Measurements from ENCODE around the gene SHISA8.
"Not testable (repeated sequence)": the region's sequence is repeated elsewhere in the genome, so short reads cannot be mapped to it uniquely, and the experiment has no call there.

The SHISA8 gene

DNA sequence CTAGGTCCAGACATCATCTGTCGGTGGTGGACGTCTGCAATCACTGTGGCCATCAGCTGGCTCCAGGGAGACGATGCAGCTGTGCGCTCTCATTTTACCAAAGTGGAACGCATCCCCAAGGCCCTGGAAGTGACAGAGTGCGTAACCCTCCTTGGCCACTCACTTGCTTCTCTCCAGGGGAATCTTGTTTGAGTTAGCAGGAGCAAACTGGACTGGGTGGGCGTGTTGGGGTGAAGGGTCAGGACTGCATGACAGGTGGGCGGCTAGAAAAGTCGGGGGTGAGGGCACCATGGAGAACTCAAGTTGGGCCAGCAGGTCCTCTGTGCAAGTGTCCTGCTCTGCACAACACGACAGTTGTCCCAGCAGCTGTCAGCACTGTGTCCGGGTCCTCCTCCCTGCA lies 16.2 kb downstream of the SHISA8 start:
- DNase-seq, result no peak

DNA sequence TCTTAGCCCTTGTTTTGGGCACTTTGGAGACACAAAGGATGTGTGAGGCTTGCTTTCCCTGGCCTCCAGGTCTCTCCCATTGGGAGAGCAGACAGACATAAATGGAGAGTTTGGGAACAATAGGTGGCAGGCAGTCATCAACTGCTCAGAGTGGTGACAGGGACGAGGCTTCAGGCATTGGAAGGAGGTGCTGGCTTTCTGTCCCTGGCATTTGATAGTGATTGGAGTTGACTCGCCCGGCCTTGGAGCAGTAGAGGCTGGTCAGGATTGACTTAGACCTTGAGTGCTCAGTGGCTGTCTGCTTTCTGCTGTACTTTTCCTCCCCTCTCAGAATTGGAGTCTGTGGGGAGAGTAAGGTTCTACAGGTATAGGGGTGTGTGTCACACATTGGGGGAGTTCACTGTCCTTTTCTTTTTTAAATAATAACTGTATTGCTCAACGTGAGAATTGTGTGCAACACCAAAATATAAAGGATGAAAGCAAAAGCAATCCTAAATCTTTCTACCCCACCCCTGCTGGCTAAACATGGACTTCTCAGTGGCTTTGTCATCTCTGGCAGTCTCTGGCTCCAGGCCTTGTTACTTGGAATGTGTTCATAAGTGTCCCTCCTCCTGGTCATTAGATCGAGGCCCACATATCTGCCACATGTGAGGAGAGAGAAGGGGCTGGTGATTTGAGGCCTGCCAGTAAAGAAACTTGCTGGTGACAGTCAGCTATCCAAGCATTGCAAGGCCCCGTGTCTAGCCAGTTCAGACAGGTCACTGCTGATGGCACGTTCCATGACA lies 21.1 kb downstream of the SHISA8 start:
- DNase-seq, result no peak

DNA sequence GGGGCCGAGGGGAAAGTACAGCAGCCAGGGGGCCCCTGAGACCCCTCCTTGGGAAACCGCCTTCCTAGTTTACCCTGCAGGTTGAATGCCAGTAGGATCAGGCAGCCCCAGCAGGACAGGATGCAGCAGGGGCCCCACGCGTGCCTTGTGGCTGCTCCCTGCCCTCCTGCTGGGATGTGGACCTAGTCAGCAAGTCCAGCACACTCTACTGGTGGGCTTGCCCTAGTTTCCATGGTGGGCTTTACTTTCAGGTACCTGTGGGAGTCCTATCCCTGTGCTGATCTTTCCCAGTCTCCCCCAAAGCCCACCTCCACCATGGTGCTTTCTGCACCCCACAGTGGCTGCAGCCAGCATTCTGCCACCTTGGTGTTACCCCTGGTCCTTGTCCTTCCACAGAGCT lies 22.2 kb downstream of the SHISA8 start:
- DNase-seq, result no peak

DNA sequence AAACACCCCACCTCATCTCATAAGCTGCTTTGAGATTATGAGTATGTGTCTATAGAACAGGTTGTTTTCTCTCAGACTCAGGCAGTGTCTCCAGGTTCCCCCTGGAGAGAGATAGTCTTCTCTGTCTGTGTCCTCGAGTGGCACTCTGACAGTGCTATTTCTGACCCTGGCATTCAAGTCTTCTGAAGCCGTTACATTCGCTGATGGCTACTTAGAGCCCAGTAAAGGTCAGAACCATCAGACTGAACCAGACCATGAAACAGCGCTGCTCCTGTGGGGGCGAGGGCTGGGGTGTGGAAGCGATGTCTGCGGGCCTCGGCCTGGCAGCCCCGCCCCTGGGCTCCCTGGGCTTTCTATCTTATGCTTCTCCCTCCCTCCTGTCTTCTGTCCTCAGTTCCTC lies 23.5 kb downstream of the SHISA8 start:
- no peak for DNase-seq

DNA sequence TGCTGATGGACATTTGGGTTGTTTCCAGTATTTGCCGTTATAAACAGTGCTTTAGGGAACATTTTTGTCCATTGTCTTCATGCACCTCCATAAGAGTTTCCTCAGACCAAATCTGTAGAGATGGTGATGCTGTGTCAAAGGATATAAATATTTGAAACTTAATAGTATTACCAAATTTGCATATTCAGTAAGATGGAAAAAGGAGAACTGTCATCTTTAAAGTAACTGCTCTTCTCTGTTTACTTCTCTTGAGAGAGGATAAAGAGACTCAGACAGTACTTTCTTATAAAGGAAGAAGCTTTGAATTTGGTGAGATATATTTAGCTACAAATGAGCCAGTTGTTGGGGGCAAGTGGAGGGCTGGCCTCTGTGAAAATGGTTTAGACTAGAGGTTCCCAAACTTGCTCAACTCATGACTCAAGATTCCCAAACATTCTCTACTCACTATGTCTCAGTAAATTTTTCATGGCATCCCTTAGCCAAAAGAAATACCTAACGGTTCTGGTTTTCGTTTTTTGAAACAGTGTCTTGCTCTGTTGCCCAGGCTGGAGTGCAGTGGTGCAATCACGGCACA lies 26.2 kb downstream of the SHISA8 start:
- DNase-seq, result no peak

DNA sequence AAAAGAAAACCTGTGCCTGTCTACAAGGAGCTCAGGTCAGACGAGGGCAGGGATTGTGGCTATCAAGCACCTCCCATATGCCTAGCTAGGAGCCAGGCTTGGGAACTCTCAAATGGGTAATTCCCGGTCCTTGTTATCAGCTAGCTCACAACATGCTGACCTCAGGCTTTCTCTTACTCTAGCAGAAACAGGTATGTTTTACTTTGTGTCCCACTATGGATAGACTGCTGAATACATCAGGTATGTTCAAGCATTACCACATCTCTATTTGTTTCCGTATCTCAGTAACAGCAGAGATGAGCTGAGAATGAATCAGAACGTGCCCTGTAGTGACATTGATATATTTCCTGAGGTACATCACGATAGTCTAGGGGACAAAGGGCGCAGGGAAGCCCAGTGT lies 29.4 kb downstream of the SHISA8 start:
- no peak for DNase-seq

DNA sequence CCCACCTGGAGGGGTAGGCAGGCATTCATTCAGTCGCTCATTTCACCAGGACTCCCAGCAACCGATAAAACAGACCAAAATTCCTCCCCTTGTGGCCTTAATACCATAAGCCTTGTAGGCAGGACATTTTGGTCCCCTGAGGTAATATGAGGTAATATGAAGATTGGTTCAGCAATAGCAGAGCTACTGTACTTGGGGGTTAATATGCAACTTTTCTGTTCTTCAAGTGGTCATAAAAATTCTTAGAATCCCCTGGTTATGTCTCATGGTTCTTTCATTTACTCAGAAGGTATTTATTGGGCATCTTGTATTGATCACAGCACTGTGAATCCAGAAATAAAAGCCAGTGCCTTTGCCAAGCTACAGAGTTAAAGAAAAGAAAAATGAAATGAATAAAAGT lies 29.8 kb downstream of the SHISA8 start:
- no peak for DNase-seq

DNA sequence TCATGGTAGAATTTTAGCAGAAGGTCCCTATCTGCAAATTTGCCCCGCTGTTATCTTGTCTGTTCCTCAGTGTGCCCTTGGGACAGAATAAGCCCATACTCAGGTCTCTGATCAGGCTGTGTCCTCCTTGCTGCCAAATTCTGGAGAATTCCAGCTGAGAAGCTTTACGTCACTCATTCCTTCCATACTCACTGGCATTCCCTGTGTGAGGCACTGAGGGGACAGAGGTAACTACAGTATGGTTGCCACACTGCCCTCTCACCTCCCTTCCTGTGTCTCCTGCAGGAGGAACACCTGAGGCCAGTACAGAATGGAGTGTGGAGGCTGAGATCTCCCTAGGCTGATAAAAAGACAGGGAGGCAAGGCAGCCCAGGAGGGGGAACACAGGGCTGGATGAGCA lies 31.5 kb downstream of the SHISA8 start:
- no peak for DNase-seq

DNA sequence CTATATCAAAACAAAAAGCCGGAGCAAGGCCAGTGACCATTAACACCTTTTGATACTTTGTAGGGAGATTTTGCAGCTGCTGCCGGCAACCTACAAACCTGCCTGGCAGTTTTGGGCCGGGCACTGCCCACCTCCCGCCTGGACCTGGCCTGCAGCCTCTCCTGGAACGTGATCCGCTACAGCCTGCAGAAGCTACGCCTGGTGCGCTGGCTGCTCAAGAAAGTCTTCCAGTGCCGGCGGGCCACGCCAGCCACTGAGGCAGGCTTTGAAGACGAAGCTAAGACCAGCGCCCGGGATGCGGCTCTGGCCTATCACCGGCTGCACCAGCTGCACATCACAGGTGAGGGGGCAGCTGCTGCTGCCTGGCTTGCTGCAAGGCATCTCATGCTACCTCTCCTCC lies 34.2 kb downstream of the SHISA8 start:
- no peak for DNase-seq

DNA sequence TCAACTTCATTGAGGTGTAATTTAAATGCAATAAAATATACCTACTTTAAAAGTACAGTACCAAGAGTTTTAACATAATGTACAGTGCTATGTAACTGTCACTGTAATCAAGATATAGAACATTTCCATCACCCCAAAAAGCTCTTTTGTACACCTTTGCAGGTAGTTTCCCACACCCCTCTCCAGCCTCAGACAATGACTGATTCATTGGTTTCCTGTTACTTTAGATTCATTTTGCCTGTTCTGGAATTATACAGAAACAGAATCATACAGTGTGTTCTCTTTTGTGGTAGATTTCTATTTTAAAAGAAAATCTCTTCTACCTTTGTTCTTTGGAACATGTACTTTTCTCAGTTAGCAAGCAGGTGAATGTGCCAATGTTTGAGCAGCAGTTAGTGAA lies 38.2 kb downstream of the SHISA8 start:
- no peak for DNase-seq

DNA sequence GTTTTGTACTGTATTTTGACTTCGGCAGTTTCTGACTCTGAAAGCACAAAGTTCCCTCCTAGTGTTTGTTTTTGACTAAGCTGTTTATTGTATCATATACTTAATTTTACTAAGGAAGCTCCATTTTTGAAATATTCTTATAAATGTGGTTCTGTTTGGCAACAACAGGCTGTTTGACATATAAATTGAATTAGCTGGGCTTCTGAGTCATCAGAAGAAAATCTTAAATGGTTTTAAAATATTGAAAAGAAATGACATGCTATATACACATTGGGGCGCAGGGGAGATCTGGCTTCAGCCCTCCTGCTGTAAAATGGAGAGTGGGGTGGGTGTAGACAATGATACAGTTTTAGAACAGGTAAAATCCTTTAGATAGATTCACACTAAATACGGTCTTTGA lies 38.6 kb downstream of the SHISA8 start:
- no peak for DNase-seq

DNA sequence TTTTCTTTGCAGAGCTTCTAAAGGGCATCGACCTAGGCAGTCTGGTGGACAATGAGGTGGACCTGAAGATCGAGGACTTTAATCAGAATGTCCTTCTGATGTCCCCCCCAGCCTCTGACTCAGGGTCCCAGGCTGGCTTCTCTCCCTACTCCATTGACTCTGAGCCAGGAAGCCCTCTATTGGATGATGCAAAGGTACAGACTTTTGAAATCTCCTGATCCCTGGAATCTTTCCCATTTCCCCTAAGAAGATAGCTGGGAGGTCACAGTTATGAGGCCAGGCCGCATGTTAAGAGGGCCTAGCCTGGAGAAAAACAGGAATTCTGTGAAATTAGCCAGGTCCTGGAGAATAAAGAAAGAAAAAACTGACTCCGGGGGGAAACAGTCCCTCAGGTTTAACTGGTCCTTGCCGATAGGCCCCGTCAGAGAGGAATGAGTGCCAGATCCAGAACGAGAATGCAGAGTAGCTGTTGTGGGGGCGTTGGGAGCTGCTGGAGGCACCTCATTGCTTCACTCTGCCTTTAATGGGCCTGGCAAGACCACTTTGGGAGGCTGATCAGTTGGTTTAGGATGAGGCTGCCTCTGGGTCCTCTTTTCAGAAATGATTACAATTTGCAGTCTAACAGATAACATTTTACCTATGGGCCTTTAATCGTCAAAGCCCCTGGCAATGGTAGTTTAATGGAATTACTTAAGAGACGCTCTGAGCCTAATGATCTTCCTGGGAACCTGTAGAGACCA lies 39.2 kb downstream of the SHISA8 start:
- DNase-seq, result no peak

DNA sequence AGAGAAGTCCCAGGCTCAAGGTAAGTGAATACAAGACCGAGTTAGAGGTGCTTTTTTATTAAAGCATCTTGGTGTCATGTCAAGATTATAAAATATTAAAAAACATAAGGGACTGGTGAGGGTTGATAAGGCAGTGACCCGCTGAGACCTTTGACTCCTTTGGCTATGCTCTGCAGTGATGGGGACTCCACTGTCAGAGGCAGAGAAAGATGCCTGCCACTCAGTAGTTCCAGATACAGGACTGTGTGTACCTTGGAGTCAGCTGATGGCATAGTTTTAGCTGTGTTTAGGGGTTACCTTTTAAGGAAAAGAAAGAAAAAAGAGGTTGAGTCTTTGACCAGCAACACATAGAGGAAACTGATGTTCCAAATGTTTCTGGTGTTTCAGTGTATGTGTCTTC lies 40.8 kb downstream of the SHISA8 start:
- DNase-seq, result no peak

DNA sequence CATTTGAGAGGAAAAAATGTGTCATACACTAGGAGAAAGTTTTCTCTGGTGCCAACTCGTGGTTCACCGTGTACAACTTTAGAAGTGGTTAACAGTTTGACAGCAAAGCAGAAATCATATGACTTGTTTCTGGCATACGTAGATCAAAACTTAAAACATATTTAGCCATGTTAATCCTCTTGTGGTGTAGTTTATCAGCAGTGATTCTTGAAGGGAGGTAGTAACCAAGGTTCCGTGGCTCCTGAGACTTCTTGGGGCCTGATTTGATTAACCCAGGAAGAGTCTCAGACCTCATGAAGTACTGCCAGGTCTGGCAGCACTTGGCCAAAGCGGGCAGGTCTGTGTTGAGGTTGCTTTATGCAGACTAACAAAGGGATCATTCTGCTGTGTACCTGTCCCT lies 41.5 kb downstream of the SHISA8 start:
- DNase-seq, result no peak

DNA sequence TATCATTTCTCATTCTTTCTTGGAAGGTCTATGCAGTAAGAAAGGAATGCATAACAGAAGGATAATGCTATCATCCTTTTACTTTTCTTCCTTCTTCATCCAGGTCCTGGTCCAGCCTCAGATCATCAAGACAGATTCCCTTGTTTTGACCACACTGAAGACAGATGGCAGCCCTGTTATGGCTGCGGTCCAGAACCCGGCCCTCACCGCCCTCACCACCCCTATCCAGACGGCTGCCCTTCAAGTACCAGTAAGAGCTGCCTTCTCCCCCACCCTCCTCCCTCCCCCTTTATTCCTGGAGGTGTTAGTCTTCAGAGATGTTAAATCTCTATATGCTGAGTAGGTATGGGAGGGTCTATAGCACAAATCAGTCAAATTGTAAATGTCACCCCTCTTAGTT lies 44.1 kb downstream of the SHISA8 start:
- DNase-seq, result no peak

DNA sequence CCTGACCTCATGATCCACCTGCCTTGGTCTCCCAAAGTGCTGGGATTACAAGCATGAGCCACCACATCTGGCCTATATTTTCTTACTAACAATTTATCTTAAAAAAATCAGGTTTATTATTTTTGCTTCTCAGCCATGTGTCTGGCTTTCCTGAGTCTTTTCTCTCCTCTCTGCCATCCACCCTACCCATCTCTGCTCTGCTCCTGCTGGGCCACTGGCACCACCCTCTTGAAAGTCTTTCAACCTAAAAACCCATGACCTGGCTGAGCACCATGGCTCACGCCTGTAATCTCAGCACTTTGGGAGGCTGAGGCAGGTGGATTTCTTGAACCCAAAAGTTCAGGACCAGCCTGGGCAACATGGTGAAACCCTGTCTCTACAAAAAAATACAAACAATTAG lies 44.8 kb downstream of the SHISA8 start:
- not testable (repeated sequence) for DNase-seq

DNA sequence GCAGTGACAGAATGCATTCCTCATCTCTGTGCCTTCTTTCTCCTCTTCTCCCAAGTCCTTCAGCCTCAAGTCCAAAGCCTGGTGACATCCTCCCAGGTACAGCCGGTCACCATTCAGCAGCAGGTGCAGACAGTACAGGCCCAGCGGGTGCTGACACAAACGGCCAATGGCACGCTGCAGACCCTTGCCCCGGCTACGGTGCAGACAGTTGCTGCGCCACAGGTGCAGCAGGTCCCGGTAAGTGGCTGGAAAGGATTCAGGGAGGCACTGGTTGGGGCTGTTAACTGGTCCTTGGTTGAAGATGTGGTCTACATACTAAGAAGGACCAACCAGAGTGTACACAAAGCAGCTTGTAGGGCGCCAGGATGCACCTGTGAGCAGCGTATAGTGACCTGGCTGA lies 46.3 kb downstream of the SHISA8 start:
- no peak for DNase-seq

DNA sequence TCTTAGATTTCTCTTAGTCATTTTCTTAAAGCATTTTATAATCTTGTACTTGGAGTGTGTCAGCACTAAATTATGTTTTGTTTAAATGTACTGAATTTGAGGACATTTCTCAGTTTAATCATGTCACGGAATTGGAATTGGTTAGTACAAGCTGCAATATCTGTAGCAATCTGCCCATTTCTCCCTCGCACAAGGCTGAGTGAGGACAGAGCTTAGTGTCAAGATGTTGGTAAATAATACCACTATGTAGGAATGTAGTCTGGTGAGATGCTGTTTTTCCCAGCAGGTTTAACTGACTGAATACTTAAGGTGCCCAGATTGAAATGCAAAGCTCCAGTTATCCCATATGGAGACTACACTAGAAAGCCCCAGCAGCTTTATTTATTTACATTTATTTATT lies 51.4 kb downstream of the SHISA8 start:
- DNase-seq, result no peak

DNA sequence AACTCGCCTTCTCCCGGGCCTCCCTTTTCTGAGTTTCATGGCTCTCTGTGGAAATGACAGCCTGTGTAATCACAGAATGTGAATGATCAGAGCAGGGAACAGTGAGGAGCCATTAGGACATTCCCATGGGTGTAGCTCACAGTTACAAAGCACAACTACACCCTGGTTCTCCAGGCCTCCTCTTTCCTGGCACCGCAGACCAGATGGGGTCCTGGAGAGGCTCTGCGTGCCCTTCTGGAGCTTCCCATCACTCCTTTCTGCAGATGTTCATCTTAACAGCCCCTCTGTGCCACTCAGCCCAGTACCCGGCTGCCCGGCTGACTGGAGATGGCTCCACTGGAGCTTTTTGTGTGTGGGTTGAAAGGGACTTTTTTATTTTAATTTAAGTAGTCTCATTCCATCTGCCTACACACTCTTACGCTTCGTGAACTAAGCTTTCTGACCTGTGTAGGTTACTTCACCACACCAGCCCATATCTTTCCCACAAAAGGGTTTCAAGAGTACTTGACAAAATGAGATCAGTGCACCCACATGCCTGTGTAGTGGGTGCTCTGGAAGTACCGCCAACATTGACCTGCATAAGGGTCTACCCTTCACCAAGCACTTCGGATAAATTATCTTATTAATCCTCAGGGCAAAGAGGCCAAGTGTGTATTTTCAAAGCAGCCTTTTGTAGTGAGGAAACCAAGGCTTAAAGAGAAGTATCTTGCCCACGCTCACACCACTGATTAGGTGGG lies 52.2 kb downstream of the SHISA8 start:
- DNase-seq, result no peak

DNA sequence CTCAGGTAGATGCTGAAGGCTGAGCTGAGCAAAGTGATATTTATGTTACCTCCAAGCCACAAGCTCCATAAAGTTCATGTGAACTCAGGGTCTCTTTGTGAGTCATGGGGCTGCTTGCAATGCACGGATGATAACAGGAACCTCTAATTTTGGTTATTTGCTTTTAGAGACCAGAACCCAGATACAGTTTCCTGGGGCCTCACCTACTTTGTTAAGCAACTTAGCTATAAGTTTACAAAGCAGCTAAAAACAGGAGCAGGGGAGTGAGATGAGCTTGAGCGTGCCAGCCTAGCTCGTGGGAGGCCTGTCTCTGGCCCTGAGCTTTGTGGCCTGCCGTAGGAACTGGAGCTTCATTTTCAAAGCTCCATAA lies 52.7 kb downstream of the SHISA8 start:
- DNase-seq, result peak; percentile 64 to 66
